CD14-positive monocyte (primary cell): ENCODE data around the gene NEO1. TPM values are rescaled to one million over a fixed set of nuclear protein-coding genes. Genes with fewer than 3 reads are reported as not detected.

Experiments used
- DNase-seq, 3 donors: peaks; one replicate each; pipeline ENCODE4 v3.0.0-alpha.2; 2011 to 2022
- H2AFZ ChIP-seq: 2 replicates; pipeline ENCODE4 v1.6.0; 2012; ENCODE audit warnings: mild to moderate bottlenecking, low read depth, low read length, inconsistent platforms; ENCODE audit not compliant: insufficient read depth, poor library complexity, severe bottlenecking
- H3K27ac ChIP-seq, 2 donors: 1 replicate in 1 of 2; 2 replicates in 1 of 2; pipeline ENCODE4 v1.5.1; 2012 to 2013; ENCODE audit warnings: low read length in 2 of 2, control low read depth in 1 of 2, inconsistent platforms in 1 of 2, low read depth in 1 of 2, mild to moderate bottlenecking in 1 of 2
- H3K27me3 ChIP-seq, 2 donors: one replicate each; pipeline versions ENCODE4 v1.6.0 to v1.6.1; 2011 to 2013; ENCODE audit warnings: low read length in 2 of 2; ENCODE audit not compliant: control insufficient read depth in 2 of 2, insufficient read depth in 2 of 2
- H3K36me3 ChIP-seq, 2 donors: replicated peaks in 1 of 2; 1 replicate in 1 of 2; 2 replicates in 1 of 2; pipeline versions ENCODE4 v1.5.1 to v1.6.1; 2012 to 2013; ENCODE audit warnings: low read length in 2 of 2, control low read depth in 1 of 2, inconsistent platforms in 1 of 2, mild to moderate bottlenecking in 1 of 2; ENCODE audit not compliant: insufficient read depth in 2 of 2, control insufficient read depth in 1 of 2
- H3K4me1 ChIP-seq, 2 donors: 1 replicate in 1 of 2; 2 replicates in 1 of 2; pipeline versions ENCODE4 v1.5.1 to v1.6.1; 2012 to 2013; ENCODE audit warnings: low read length in 2 of 2, control low read depth in 1 of 2, inconsistent platforms in 1 of 2, mild to moderate bottlenecking in 1 of 2, moderate library complexity in 1 of 2; ENCODE audit not compliant: insufficient read depth in 2 of 2, control insufficient read depth in 1 of 2
- H3K4me2 ChIP-seq: replicated peaks from 2 replicates; pipeline ENCODE3; 2012; ENCODE audit warnings: low read length, moderate library complexity, mild to moderate bottlenecking; ENCODE audit not compliant: poor library complexity, severe bottlenecking; ENCODE audit errors: extremely low read depth
- H3K4me3 ChIP-seq, 3 experiments: fragments of 200-600 bp in 1 of 3; sonication (generic) in 1 of 3; replicated peaks in 1 of 3; 1 replicate in 2 of 3; 2 replicates in 1 of 3; pipeline ENCODE4 v1.5.1; 2011 to 2013; ENCODE audit warnings: low read length in 3 of 3, mild to moderate bottlenecking in 3 of 3, control low read depth in 2 of 3, low read depth in 2 of 3, inconsistent platforms in 1 of 3, moderate library complexity in 1 of 3
- H3K79me2 ChIP-seq: 2 replicates; pipeline ENCODE4 v1.6.0; 2012; ENCODE audit warnings: mild to moderate bottlenecking, control low read depth, inconsistent platforms, low read length, moderate library complexity; ENCODE audit not compliant: insufficient read depth
- H3K9ac ChIP-seq: 2 replicates; pipeline ENCODE4 v1.6.0; 2017; ENCODE audit warnings: low read length, mild to moderate bottlenecking; ENCODE audit not compliant: insufficient read depth, poor library complexity, severe bottlenecking
- H3K9me3 ChIP-seq, 2 donors: replicated peaks in 1 of 2; 1 replicate in 1 of 2; 2 replicates in 1 of 2; pipeline versions ENCODE4 v1.5.1 to v1.6.1; 2012 to 2013; ENCODE audit warnings: low read length in 2 of 2, control low read depth in 1 of 2; ENCODE audit not compliant: control insufficient read depth in 1 of 2, insufficient read depth in 1 of 2
- H4K20me1 ChIP-seq: 2 replicates; pipeline ENCODE4 v1.6.0; 2012; ENCODE audit warnings: mild to moderate bottlenecking, low read length, control low read depth, moderate library complexity; ENCODE audit not compliant: insufficient read depth
- H3K27ac Mint-ChIP-seq, 7 donors: one replicate each; pipeline ENCODE4 v1.8.0; 2020; ENCODE audit warnings: mild to moderate bottlenecking in 7 of 7, mixed read lengths in 7 of 7, moderate library complexity in 6 of 7, inconsistent platforms in 2 of 7
- H3K27me3 Mint-ChIP-seq, 3 donors: one replicate each; pipeline ENCODE4 v1.8.0; 2021 to 2022; ENCODE audit warnings: low read depth in 3 of 3, mild to moderate bottlenecking in 3 of 3, mixed read lengths in 3 of 3, moderate library complexity in 3 of 3, inconsistent platforms in 1 of 3
- H3K36me3 Mint-ChIP-seq, 2 donors: one replicate each; pipeline ENCODE4 v1.8.0; 2020; ENCODE audit warnings: mixed read lengths in 2 of 2, inconsistent platforms in 1 of 2, mild to moderate bottlenecking in 1 of 2
- H3K4me1 Mint-ChIP-seq: one replicate; pipeline ENCODE4 v1.8.0; 2020; ENCODE audit warnings: mild to moderate bottlenecking, mixed read lengths
- H3K4me3 Mint-ChIP-seq, 2 donors: one replicate each; pipeline ENCODE4 v1.8.0; 2020; ENCODE audit warnings: mild to moderate bottlenecking in 2 of 2, mixed read lengths in 2 of 2, moderate library complexity in 1 of 2
- H3K9me3 Mint-ChIP-seq, 7 donors: one replicate each; pipeline ENCODE4 v1.8.0; 2020 to 2022; ENCODE audit warnings: mixed read lengths in 7 of 7, mild to moderate bottlenecking in 6 of 7, moderate library complexity in 6 of 7, inconsistent platforms in 2 of 7
- WGBS: methylation state at CpG from one replicate; pipeline ENCODE4 v1.1.5; 2013; ENCODE audit warnings: missing lambda C conversion rate; ENCODE audit not compliant: insufficient coverage; 5-methylcytosine and 5-hydroxymethylcytosine counted together
- intact Hi-C, 2 donors: fragments of 100-400 bp; cut with micrococcal nuclease; formaldehyde crosslinking; loops; one replicate each; pipeline versions ENCODE4 v1.15.0 to v1.15.1; 2023
- polyA plus RNA-seq, 3 donors: library from polyadenylated mRNA; depleted of rRNA in 1 of 3; unstranded in 2 of 3; stranded (reverse) in 1 of 3; fragments of 300-500 nt in 2 of 3; fragments of >200 nt in 1 of 3; fragmentation: Illumina TruSeq in 2 of 3; gene quantifications; 1 replicate in 2 of 3; 2 replicates in 1 of 3; pipeline ENCODE4 v1.2.3, GENCODE V29; 2012 to 2021
- TF ChIP-seq, protein P1 (sequence below): fragments of 200-600 bp; IDR thresholded peaks from one replicate; pipeline ENCODE4 v1.8.0; 2022; ENCODE audit warnings: antibody characterized with exemption, mild to moderate bottlenecking

Gene NEO1
- polyA plus RNA-seq, 3 donors, result 0.03 to 0.06 TPM; not detected in 1

DNA sequence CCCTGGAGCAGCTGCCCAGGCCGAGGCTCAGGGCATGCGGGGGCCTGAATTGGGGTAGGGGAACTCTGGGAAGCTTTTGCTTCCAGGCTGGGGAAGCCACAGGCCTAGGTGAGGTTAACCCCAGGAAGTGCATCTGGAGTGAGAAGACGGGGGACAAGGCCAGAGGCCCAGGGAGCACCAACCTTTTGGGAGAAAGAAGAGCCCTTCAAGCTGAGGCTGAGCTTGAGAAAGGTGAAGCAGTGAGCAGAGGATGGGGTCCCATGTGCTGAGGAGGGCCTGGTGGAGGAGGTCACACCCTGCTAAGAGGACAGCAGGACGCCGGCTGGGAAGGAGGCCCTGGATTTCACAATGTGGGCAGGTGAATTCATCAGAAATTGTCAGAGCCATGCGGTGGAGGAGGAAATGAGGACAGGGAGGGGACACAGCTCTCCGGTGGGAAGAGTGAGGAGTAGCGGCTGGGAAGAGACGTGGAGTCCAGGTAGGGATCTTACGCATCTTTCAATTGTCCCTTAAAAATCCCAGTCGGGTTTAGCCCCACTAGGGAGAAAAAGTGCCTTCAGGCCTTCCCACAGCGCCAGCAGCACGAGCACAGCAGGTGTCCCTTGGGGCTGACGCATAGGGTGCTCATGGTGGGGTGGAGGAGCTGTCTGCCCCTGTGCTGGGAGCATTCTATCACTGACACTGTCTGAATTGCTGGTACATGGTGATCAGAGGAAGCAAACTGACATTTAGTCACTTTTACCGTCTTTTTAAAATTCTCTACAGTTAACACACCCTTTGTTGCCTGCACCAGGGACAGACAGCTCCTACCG is 265.6 kb downstream of the NEO1 start:
- peak overlapping the region in 1 of 2 donors; percentile 58 for H3K4me3 Mint-ChIP-seq
- no peaks in the 10 kb centered on the region for H3K4me1 Mint-ChIP-seq
- no peak overlapping the region for H3K27ac Mint-ChIP-seq
- H3K36me3 Mint-ChIP-seq, result no peaks in the 10 kb centered on the region
- TF ChIP-seq, protein P1, sequence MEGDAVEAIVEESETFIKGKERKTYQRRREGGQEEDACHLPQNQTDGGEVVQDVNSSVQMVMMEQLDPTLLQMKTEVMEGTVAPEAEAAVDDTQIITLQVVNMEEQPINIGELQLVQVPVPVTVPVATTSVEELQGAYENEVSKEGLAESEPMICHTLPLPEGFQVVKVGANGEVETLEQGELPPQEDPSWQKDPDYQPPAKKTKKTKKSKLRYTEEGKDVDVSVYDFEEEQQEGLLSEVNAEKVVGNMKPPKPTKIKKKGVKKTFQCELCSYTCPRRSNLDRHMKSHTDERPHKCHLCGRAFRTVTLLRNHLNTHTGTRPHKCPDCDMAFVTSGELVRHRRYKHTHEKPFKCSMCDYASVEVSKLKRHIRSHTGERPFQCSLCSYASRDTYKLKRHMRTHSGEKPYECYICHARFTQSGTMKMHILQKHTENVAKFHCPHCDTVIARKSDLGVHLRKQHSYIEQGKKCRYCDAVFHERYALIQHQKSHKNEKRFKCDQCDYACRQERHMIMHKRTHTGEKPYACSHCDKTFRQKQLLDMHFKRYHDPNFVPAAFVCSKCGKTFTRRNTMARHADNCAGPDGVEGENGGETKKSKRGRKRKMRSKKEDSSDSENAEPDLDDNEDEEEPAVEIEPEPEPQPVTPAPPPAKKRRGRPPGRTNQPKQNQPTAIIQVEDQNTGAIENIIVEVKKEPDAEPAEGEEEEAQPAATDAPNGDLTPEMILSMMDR, result no peak
- H3K36me3 ChIP-seq, result no peaks in the 10 kb centered on the region
- H3K79me2 ChIP-seq, result no peaks in the 10 kb centered on the region
- no peaks in the 10 kb centered on the region for H4K20me1 ChIP-seq
- intact Hi-C loops, result no loop called here
- H3K9ac ChIP-seq, result no peak overlapping the region
- H3K4me3 ChIP-seq, result no peak overlapping the region
- DNase-seq, result no peak
- no peaks in the 10 kb centered on the region for H3K4me1 ChIP-seq
- H3K9me3 ChIP-seq, result no peaks in the 10 kb centered on the region
- H3K27ac ChIP-seq, result no peak overlapping the region
- H3K9me3 Mint-ChIP-seq, result peaks cover 0 to 2% (median 0%) of the 10 kb centered on the region in 7 donors
- peaks cover 0 to 42% of the 10 kb centered on the region in 2 donors for H3K27me3 ChIP-seq
- no peak overlapping the region for H2AFZ ChIP-seq
- H3K4me2 ChIP-seq, result no peak overlapping the region
- 92% methylated on average over 12 of the region's 16 CpGs for WGBS
- peaks cover 46 to 54% (median 46%) of the 10 kb centered on the region in 3 donors for H3K27me3 Mint-ChIP-seq

DNA sequence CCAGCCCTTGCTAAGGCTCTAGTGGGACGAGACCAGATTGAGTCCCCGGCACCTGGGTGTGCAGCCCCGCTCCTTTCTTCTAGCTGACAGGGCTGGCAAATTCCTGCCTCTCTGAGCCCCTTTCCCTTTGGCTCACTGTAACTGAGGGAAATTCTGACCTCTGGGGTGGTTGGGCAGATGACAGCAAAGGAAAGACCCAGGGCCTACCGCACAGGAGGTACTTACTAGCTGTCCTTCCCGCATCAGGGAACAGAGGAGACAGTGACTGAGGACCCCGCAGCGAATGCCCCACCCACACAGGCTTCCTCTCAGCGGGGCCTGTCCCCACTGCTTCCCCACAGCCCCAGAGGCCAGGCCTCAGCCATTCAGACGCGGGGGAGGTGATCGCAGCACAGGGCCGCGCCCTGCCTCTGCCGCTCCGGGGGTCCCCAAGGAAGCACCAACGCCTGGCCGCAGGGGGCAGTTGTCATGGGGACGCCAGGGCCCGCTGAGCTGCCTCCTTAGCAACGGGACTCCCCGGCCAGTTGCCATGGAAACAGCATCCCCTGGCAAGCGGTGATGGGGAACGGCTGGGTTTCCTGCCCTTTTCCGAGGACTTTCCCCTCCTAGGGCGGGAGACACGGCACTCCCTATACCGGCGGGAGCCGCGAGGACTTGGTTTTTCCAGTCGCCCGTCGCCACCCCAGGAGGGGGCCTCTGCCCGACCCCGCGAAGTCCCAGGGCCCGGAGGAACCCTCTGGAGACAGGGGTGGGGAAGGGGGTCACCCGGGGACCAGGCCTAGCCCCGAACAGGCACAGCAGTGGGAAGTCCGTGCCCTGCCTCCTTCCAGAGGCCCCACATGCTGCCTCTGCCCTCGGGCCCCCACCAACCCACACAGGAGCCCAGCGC is 266.4 kb downstream of the NEO1 start:
- no peak overlapping the region for H3K4me3 Mint-ChIP-seq
- Histone ChIP-seq H3K79me2 (no peaks in the 10 kb centered on the region), H3K27me3 (peaks cover 0 to 42% of the 10 kb centered on the region in 2 donors), H3K27ac (no peak overlapping the region), H4K20me1 (no peaks in the 10 kb centered on the region), H3K9me3 (no peaks in the 10 kb centered on the region), H3K9ac (no peak overlapping the region), H3K4me2 (no peak overlapping the region), H3K4me1 (no peaks in the 10 kb centered on the region), H3K36me3 (no peaks in the 10 kb centered on the region), H3K4me3 (no peak overlapping the region), H2AFZ (no peak overlapping the region)
- peaks cover 44 to 51% (median 45%) of the 10 kb centered on the region in 3 donors for H3K27me3 Mint-ChIP-seq
- 24% methylated on average over 32 of the region's 42 CpGs for WGBS
- H3K4me1 Mint-ChIP-seq, result no peaks in the 10 kb centered on the region
- no peak overlapping the region for H3K27ac Mint-ChIP-seq
- intact Hi-C loops, result no loop called here
- no peak for DNase-seq
- TF ChIP-seq, protein P1, result no peak
- no peaks in the 10 kb centered on the region for H3K36me3 Mint-ChIP-seq
- peaks cover 0 to 1% (median 0%) of the 10 kb centered on the region in 7 donors for H3K9me3 Mint-ChIP-seq
